Esophagus muscularis mucosa (tissue), 4 donors: ENCODE results near the gene NCOA1.

Experiments used
- CTCF ChIP-seq, 3 experiments: fragments of 200-600 bp in 2 of 3; fragments of 450-650 bp in 1 of 3; sonication (generic) in 2 of 3; IDR thresholded peaks; one replicate each; pipeline ENCODE4 v1.5.1; 2017 to 2019; ENCODE audit warnings: antibody characterized with exemption in 3 of 3, mild to moderate bottlenecking in 2 of 3, moderate library complexity in 1 of 3
- EP300 ChIP-seq: sonication (generic); formaldehyde crosslinking; IDR thresholded peaks from one replicate; pipeline ENCODE4 v1.6.1; 2017; ENCODE audit warnings: antibody characterized with exemption
- POLR2A ChIP-seq: fragments of 450-650 bp; IDR thresholded peaks from one replicate; pipeline ENCODE4 v1.6.1; 2017; ENCODE audit warnings: antibody characterized with exemption, moderate library complexity, mild to moderate bottlenecking, low read depth
- POLR2AphosphoS5 ChIP-seq, 2 donors: sonication (generic); formaldehyde crosslinking; IDR thresholded peaks; one replicate each; pipeline ENCODE4 v1.6.1; 2017; ENCODE audit warnings: antibody characterized with exemption in 2 of 2

GRCh38 chr2:24643051-24643450 is 152.0 kb downstream of the NCOA1 start:
- TF ChIP-seq CTCF (IDR thresholded peaks at IDR 0.05) = no peak
- TF ChIP-seq POLR2A = no peak
- no peak for TF ChIP-seq POLR2AphosphoS5 (IDR thresholded peaks at IDR 0.05)
- TF ChIP-seq EP300 = no peak
